Loucy (cell line): ENCODE data around the gene TCERG1.

Experiments
- CTCF ChIP-seq: fragments of 200-600 bp; sonication (generic); conservative IDR thresholded peaks from 2 replicates; pipeline ENCODE4 v1.5.1; 2014; ENCODE audit warnings: mild to moderate bottlenecking, antibody characterized with exemption, low read length
- EZH2phosphoT487 ChIP-seq: fragments of 200-600 bp; IDR thresholded peaks from 2 replicates; pipeline ENCODE4 v1.6.1; 2018; ENCODE audit warnings: antibody characterized with exemption, mild to moderate bottlenecking, moderate library complexity, borderline replicate concordance

GRCh38 chr5:146428658-146429057 is 18.5 kb upstream of the TCERG1 start:
- TF ChIP-seq CTCF, result no peak
- TF ChIP-seq EZH2phosphoT487, result no peak
